GM23248 (cell line): ENCODE data around the gene EHMT1. TPM values are rescaled to one million over a fixed set of nuclear protein-coding genes. Genes with fewer than 3 reads are reported as not detected.
"Not testable (repeated sequence)": the region's sequence is repeated elsewhere in the genome, so short reads cannot be mapped to it uniquely, and the experiment has no call there.

Source experiments
- DNase-seq: peaks from one replicate; pipeline ENCODE4 v3.0.0-alpha.2; 2015
- H2AFZ ChIP-seq: fragments of 200-600 bp; sonication (generic); 2 replicates; pipeline ENCODE4 v1.6.1; 2016; ENCODE audit warnings: antibody characterized with exemption
- H3F3A ChIP-seq: fragments of 200-600 bp; sonication (generic); 2 replicates; pipeline ENCODE4 v1.6.1; 2016; ENCODE audit warnings: mild to moderate bottlenecking, antibody characterized with exemption, mixed run types; ENCODE audit not compliant: insufficient read depth
- H3K27ac ChIP-seq: fragments of 200-600 bp; sonication (generic); 2 replicates; pipeline ENCODE4 v1.5.1; 2016; ENCODE audit warnings: mild to moderate bottlenecking
- H3K27me3 ChIP-seq: fragments of 200-600 bp; sonication (generic); replicated peaks from 2 replicates; pipeline ENCODE4 v1.6.1; 2016; ENCODE audit warnings: mild to moderate bottlenecking; ENCODE audit not compliant: insufficient read depth
- H3K36me3 ChIP-seq: fragments of 200-600 bp; sonication (generic); 2 replicates; pipeline ENCODE4 v1.6.1; 2016; ENCODE audit warnings: low read depth, mild to moderate bottlenecking
- H3K4me1 ChIP-seq: fragments of 200-600 bp; sonication (generic); 2 replicates; pipeline ENCODE4 v1.6.1; 2016; ENCODE audit warnings: mild to moderate bottlenecking; ENCODE audit not compliant: insufficient read depth
- H3K4me2 ChIP-seq: fragments of 200-600 bp; sonication (generic); one replicate; pipeline ENCODE4 v1.6.1; 2016; ENCODE audit warnings: mild to moderate bottlenecking; ENCODE audit not compliant: unreplicated experiment
- H3K4me3 ChIP-seq: fragments of 200-600 bp; sonication (generic); 2 replicates; pipeline ENCODE4 v1.5.1; 2016; ENCODE audit warnings: mild to moderate bottlenecking
- H3K79me2 ChIP-seq: fragments of 200-600 bp; sonication (generic); 2 replicates; pipeline ENCODE4 v1.6.1; 2016; ENCODE audit warnings: mild to moderate bottlenecking; ENCODE audit not compliant: insufficient read depth
- H3K9ac ChIP-seq: fragments of 200-600 bp; sonication (generic); 2 replicates; pipeline ENCODE4 v1.6.1; 2016; ENCODE audit warnings: mild to moderate bottlenecking
- H3K9me2 ChIP-seq: fragments of 200-600 bp; sonication (generic); 2 replicates; pipeline ENCODE4 v1.6.1; 2016; ENCODE audit warnings: mixed run types, mild to moderate bottlenecking, moderate library complexity; ENCODE audit not compliant: insufficient read depth
- H3K9me3 ChIP-seq: fragments of 200-600 bp; sonication (generic); one replicate; pipeline ENCODE4 v1.6.1; 2017; ENCODE audit warnings: low read depth
- H4K20me1 ChIP-seq: fragments of 200-600 bp; sonication (generic); 2 replicates; pipeline ENCODE4 v1.6.0; 2016; ENCODE audit not compliant: insufficient read depth
- EZH2 ChIP-seq: fragments of 200-600 bp; sonication (generic); IDR thresholded peaks from 2 replicates; pipeline ENCODE4 v1.6.1; 2018; ENCODE audit warnings: antibody characterized with exemption, mild to moderate bottlenecking; ENCODE audit not compliant: insufficient read depth, poor library complexity, severe bottlenecking
- EZH2phosphoT487 ChIP-seq: fragments of 200-600 bp; sonication (generic); IDR thresholded peaks from 2 replicates; pipeline ENCODE4 v1.6.1; 2018; ENCODE audit warnings: antibody characterized with exemption, moderate library complexity, mild to moderate bottlenecking, low read depth; ENCODE audit not compliant: insufficient read depth
- WGBS, 2 experiments: methylation state at CpG; one replicate each; pipeline ENCODE4 v1.1.6; 2015 to 2017; ENCODE audit warnings: low lambda C conversion rate in 2 of 2, low coverage in 1 of 2; ENCODE audit errors: missing lambda C conversion rate in 2 of 2; 5-methylcytosine and 5-hydroxymethylcytosine counted together
- in situ Hi-C: fragments of 300-500 bp; cut with MboI; formaldehyde crosslinking; loops from 2 replicates; pipeline ENCODE4 v1.15.0; 2020
- polyA plus RNA-seq: library from polyadenylated mRNA; unstranded; fragments of >200 nt; fragmentation: Nextera tagmentation; extraction: Ambion mirVana; gene quantifications from 2 replicates; pipeline ENCODE4 v1.2.1, GENCODE V29; 2016
- total RNA-seq: library from RNA; depleted of rRNA; stranded (reverse); fragments of >200 nt; shearing (Covaris generic); gene quantifications from 2 replicates; pipeline ENCODE4 v1.2.3, GENCODE V29; 2014

Gene EHMT1
- total and polyA plus RNA-seq, 2 experiments from 2014 or later: 26.8 to 31.0 TPM

DNA sequence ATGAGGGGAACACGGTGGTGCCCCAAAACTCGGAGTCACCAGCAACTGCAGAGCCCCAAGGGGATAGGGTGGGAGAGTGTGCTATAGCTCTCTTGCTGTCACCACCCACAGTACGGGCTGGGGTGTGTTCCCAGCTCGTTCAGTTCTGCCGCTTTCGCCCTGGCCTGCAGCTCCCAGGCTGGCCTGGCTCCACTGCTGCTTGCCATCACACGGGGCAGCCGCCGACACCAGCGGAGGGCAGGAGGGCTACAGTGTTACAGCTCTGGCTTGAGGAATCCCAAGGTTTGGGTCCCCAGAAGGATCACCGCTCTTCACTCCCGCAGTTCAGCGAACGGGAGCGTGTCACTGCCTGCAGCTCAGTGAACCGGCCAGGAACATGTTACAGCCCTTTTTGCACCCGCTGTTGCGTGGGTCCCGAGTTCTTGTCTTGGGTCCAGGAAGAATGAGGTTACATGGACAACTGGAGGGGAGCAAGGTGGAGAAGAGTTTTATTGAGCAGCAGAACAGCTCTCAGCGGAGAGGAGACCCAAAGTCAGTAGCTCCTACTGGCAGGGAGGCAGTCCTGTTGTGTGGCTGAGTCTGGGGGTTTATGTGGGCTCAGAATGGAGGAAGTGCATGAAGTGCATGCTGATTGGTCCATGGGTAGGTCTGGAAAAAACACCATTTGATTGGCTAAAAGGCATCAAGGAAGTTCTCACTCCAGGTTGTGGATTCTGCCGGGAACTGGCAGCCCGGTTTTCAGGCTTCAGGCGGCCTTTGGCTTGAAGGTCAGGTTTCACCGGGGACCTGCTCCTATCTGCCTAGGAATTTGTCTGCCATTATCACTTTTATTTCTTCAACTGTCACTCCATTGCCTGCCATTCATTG, 113.4 kb downstream of the EHMT1 start:
- Histone ChIP-seq H3K9me2 (no peaks in the 10 kb centered on the region), H4K20me1 (no peaks in the 10 kb centered on the region), H3K27me3 (no peaks in the 10 kb centered on the region), H2AFZ (no peak overlapping the region), H3K9ac (no peak overlapping the region), H3K79me2 (peaks cover 79% of the 10 kb centered on the region), H3K9me3 (no peaks in the 10 kb centered on the region), H3F3A (no peaks in the 10 kb centered on the region), H3K4me1 (no peaks in the 10 kb centered on the region), H3K4me3 (no peak overlapping the region), H3K4me2 (no peak overlapping the region), H3K27ac (no peak overlapping the region), H3K36me3 (peaks cover 33% of the 10 kb centered on the region)
- no peak for TF ChIP-seq EZH2phosphoT487
- in situ Hi-C loops: no loop called here
- no peak for DNase-seq
- WGBS, 2 experiments: 98 to 99% methylated on average over 24 of the region's 24 CpGs

DNA sequence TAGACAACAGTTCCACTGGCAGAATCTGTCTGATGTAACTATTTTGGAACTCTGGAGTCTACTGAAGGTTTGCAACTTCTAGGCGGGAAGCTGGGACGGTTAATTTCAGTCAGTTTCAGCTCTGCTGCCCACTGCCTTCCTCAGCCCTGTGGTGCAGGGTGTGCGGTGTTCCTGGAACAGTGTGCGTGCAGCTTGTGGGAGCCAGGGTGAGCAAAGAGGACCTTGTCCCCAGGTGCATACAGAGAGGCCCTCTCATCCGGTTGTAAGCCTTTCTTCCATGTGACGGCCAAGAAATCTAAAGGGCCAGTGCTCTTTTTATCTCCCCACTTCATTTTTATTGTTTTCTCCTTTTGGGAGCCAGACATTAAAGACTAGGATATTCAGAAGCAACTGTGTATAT, 114.6 kb downstream of the EHMT1 start:
- in situ Hi-C loops: no loop called here
- H3K4me3 ChIP-seq: no peak overlapping the region
- no peaks in the 10 kb centered on the region for H3K9me3 ChIP-seq
- no peak overlapping the region for H3K27ac ChIP-seq
- no peak overlapping the region for H3K9ac ChIP-seq
- no peak for DNase-seq
- 98 to 99% methylated on average over 6 of the region's 6 CpGs for WGBS, 2 experiments
- H2AFZ ChIP-seq: no peak overlapping the region
- no peaks in the 10 kb centered on the region for H3K9me2 ChIP-seq
- H3K79me2 ChIP-seq: peaks cover 68% of the 10 kb centered on the region
- TF ChIP-seq EZH2 (no peak), EZH2phosphoT487 (no peak)
- H3K4me1 ChIP-seq: no peaks in the 10 kb centered on the region
- H3K36me3 ChIP-seq: peaks cover 30% of the 10 kb centered on the region
- no peak overlapping the region for H3K4me2 ChIP-seq
- H3F3A ChIP-seq: no peaks in the 10 kb centered on the region
- no peaks in the 10 kb centered on the region for H4K20me1 ChIP-seq
- H3K27me3 ChIP-seq: no peaks in the 10 kb centered on the region

DNA sequence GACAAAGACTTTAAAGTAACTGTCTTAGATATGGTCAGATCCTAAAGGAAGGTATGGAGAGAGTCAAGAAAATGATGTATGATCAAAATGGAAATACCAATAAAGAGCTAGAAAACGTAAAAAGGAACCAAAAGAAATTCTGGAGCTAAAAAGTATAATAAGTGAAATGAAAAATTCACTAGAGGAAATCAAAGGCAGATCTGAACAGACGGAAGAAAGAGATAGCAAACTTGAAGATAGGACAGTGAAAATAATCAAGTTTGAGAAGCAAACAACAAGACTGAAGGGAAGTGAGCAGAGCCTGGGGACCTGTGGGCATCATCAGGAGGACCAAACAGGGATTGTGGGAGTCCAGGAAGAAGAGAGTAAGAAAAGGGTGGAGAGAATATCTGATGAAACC, 115.4 kb downstream of the EHMT1 start:
- Histone ChIP-seq H3K27ac (no peak overlapping the region), H3K4me2 (no peak overlapping the region), H2AFZ (no peak overlapping the region), H4K20me1 (no peaks in the 10 kb centered on the region), H3K9me2 (no peaks in the 10 kb centered on the region), H3K79me2 (peaks cover 64% of the 10 kb centered on the region), H3F3A (no peaks in the 10 kb centered on the region), H3K4me3 (no peak overlapping the region), H3K36me3 (peaks cover 30% of the 10 kb centered on the region), H3K4me1 (no peaks in the 10 kb centered on the region), H3K27me3 (no peaks in the 10 kb centered on the region), H3K9me3 (no peaks in the 10 kb centered on the region), H3K9ac (no peak overlapping the region)
- no peak for DNase-seq
- TF ChIP-seq EZH2phosphoT487 (no peak), EZH2 (no peak)
- in situ Hi-C loops: no loop called here
- WGBS, 2 experiments: 67 to 76% methylated on average over 2 of the region's 2 CpGs

DNA sequence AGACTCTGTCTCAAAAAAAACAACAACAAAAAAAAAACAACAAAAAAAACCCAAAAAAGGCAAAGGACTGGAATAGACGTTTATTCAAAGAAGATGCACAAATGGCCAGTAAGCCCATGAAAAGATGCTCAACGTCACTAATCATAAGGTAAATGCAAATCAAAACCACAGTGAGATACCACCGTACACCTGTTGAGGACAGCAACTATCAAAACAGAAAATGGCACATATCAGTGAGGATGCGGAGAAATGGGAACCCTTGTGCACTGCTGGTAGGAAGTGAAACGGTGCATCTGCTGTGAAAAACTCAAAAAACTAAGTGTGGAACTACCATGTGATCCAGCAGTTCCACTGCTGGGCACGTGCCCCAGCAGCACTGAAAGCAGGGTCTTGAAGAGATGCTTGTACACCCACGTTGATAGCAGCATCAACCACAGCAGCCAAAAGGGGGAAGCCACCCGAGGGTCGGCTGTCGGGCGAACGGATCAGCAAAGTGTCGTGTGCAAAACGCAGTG, 119.4 kb downstream of the EHMT1 start:
- H2AFZ ChIP-seq, H4K20me1 ChIP-seq, H3F3A ChIP-seq, H3K4me3 ChIP-seq, H3K9ac ChIP-seq, H3K9me3 ChIP-seq, in situ Hi-C loops, H3K27me3 ChIP-seq, H3K27ac ChIP-seq, DNase-seq, H3K9me2 ChIP-seq, H3K4me2 ChIP-seq, H3K4me1 ChIP-seq: not testable (repeated sequence)
- 85 to 88% methylated on average over 6 to 7 of the region's 14 CpGs for WGBS, 2 experiments
- Histone ChIP-seq H3K36me3 (peaks cover 16% of the 10 kb centered on the region), H3K79me2 (peaks cover 28% of the 10 kb centered on the region)

DNA sequence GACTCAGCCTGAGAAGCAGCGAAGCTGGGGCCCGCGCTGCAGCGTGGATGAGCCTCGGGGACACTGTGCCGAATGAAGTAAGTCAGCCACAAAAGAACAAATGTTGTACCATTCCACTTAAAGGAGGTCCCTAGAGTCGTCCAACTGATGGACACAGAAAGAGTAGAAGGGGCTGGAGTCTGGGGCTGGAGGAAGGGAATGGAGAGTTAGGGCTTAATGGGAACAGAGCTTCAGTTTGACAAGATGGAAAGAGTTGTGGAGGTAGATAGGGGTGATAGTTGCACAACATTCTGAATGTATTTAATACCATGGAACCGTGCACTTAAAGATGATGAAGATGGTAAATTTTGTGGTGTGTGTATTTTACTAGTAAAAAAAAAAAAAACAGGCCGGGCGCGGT, 119.9 kb downstream of the EHMT1 start:
- WGBS, 2 experiments: 91 to 95% methylated on average over 7 to 10 of the region's 11 CpGs
- H3K4me1 ChIP-seq: no peaks in the 10 kb centered on the region
- in situ Hi-C loops: no loop called here

More for the DNA sequence above, 119.9 kb downstream of the EHMT1 start:
- Histone ChIP-seq H3F3A (no peaks in the 10 kb centered on the region), H4K20me1 (no peaks in the 10 kb centered on the region), H3K9ac (no peak overlapping the region), H3K4me3 (no peak overlapping the region), H2AFZ (no peak overlapping the region), H3K9me2 (no peaks in the 10 kb centered on the region), H3K4me2 (no peak overlapping the region), H3K27ac (no peak overlapping the region), H3K36me3 (peaks cover 12% of the 10 kb centered on the region), H3K27me3 (no peaks in the 10 kb centered on the region), H3K9me3 (no peaks in the 10 kb centered on the region), H3K79me2 (peaks cover 24% of the 10 kb centered on the region)
- TF ChIP-seq EZH2 (no peak), EZH2phosphoT487 (no peak)
- no peak for DNase-seq
